MM.1S (cell line): ENCODE data around the gene PTPN2.
A peak's percentile ranks its signal among the peaks of the same experiment; 100 is the strongest.

ENCODE experiments used
- DNase-seq: peaks from one replicate; pipeline ENCODE4 v3.0.0-alpha.2; 2015
- H2AFZ ChIP-seq: fragments of 300-600 bp; sonication (generic); 2 replicates; pipeline ENCODE4 v1.6.0; 2016; ENCODE audit warnings: antibody characterized with exemption, low read length
- H3F3A ChIP-seq: fragments of 300-600 bp; sonication (generic); 2 replicates; pipeline ENCODE4 v1.6.1; 2016; ENCODE audit warnings: mild to moderate bottlenecking, antibody characterized with exemption, low read length, moderate library complexity, mixed read lengths; ENCODE audit not compliant: insufficient read depth
- H3K27ac ChIP-seq: fragments of 300-600 bp; sonication (generic); 2 replicates; pipeline ENCODE4 v1.5.1; 2016; ENCODE audit warnings: mild to moderate bottlenecking, low read length
- H3K27me3 ChIP-seq: fragments of 300-600 bp; sonication (generic); replicated peaks from 2 replicates; pipeline ENCODE4 v1.6.0; 2016; ENCODE audit warnings: low read length; ENCODE audit not compliant: insufficient read depth
- H3K36me3 ChIP-seq: fragments of 300-600 bp; sonication (generic); replicated peaks from 2 replicates; pipeline ENCODE4 v1.6.1; 2016; ENCODE audit warnings: mild to moderate bottlenecking, low read length, mixed read lengths; ENCODE audit not compliant: insufficient read depth
- H3K4me1 ChIP-seq: fragments of 300-600 bp; sonication (generic); 2 replicates; pipeline ENCODE4 v1.6.1; 2016; ENCODE audit warnings: low read length, mixed read lengths
- H3K4me2 ChIP-seq: fragments of 300-600 bp; sonication (generic); 2 replicates; pipeline ENCODE4 v1.6.0; 2016; ENCODE audit warnings: low read depth, low read length
- H3K4me3 ChIP-seq: fragments of 300-600 bp; sonication (generic); 2 replicates; pipeline ENCODE4 v1.5.1; 2016; ENCODE audit warnings: low read length, mixed read lengths
- H3K79me2 ChIP-seq: fragments of 300-600 bp; sonication (generic); 2 replicates; pipeline ENCODE4 v1.6.1; 2016; ENCODE audit warnings: mixed run types, low read length, mixed read lengths
- H3K9ac ChIP-seq: fragments of 300-600 bp; sonication (generic); 2 replicates; pipeline ENCODE4 v1.6.1; 2016; ENCODE audit warnings: low read length, mixed read lengths
- H3K9me2 ChIP-seq: fragments of 300-600 bp; sonication (generic); replicated peaks from 2 replicates; pipeline ENCODE4 v1.6.1; 2016; ENCODE audit warnings: mild to moderate bottlenecking, low read length, mixed read lengths; ENCODE audit not compliant: insufficient read depth
- H3K9me3 ChIP-seq: fragments of 300-600 bp; sonication (generic); replicated peaks from 2 replicates; pipeline ENCODE4 v1.6.1; 2016; ENCODE audit warnings: mild to moderate bottlenecking, low read length, mixed read lengths; ENCODE audit not compliant: insufficient read depth
- H4K20me1 ChIP-seq: fragments of 300-600 bp; sonication (generic); 2 replicates; pipeline ENCODE4 v1.6.1; 2016; ENCODE audit warnings: mild to moderate bottlenecking, low read length, moderate library complexity, mixed read lengths; ENCODE audit not compliant: insufficient read depth
- CTCF ChIP-seq: fragments of 300-600 bp; sonication (generic); IDR thresholded peaks from 2 replicates; pipeline ENCODE4 v1.5.1; 2016; ENCODE audit warnings: antibody characterized with exemption, low read length, mixed read lengths
- EZH2 ChIP-seq: fragments of 300-600 bp; sonication (generic); optimal IDR thresholded peaks from 2 replicates; pipeline ENCODE3; 2017; ENCODE audit warnings: low read depth, mild to moderate bottlenecking, antibody characterized with exemption, low read length, mixed read lengths
- EZH2phosphoT487 ChIP-seq: fragments of 300-600 bp; sonication (generic); IDR thresholded peaks from 2 replicates; pipeline ENCODE4 v1.6.1; 2018; ENCODE audit warnings: antibody characterized with exemption, low read length

Gene PTPN2

GRCh38 chr18:12890964-12891363, 6.9 kb upstream of the PTPN2 start:
- peaks cover 8% of the 10 kb centered on the region for H3K27me3 ChIP-seq
- no peaks in the 10 kb centered on the region for H3K9me3 ChIP-seq
- no peaks in the 10 kb centered on the region for H3K9me2 ChIP-seq
- no peak overlapping the region for H3K4me2 ChIP-seq
- no peak for DNase-seq
- no peaks in the 10 kb centered on the region for H3F3A ChIP-seq
- H3K4me3 ChIP-seq = no peak overlapping the region
- H3K4me1 ChIP-seq = no peaks in the 10 kb centered on the region
- no peaks in the 10 kb centered on the region for H4K20me1 ChIP-seq
- no peak for TF ChIP-seq EZH2phosphoT487
- no peak for TF ChIP-seq CTCF
- no peak for TF ChIP-seq EZH2
- H3K9ac ChIP-seq = no peak overlapping the region
- H3K27ac ChIP-seq = no peak overlapping the region
- no peaks in the 10 kb centered on the region for H3K79me2 ChIP-seq
- H3K36me3 ChIP-seq = no peaks in the 10 kb centered on the region
- H2AFZ ChIP-seq = no peak overlapping the region

GRCh38 chr18:12886498-12887126, 2.6 kb upstream of the PTPN2 start:
- H3K27me3 ChIP-seq = no peaks in the 10 kb centered on the region
- H3K36me3 ChIP-seq = no peaks in the 10 kb centered on the region
- peaks cover 20% of the 10 kb centered on the region for H3K79me2 ChIP-seq
- H3K9me2 ChIP-seq = no peaks in the 10 kb centered on the region
- no peaks in the 10 kb centered on the region for H3K4me1 ChIP-seq
- peak; percentile 46 for DNase-seq
- no peak overlapping the region for H3K4me2 ChIP-seq
- H2AFZ ChIP-seq = no peak overlapping the region
- H4K20me1 ChIP-seq = no peaks in the 10 kb centered on the region
- no peaks in the 10 kb centered on the region for H3F3A ChIP-seq
- H3K27ac ChIP-seq = no peak overlapping the region
- H3K4me3 ChIP-seq = no peak overlapping the region
- H3K9me3 ChIP-seq = no peaks in the 10 kb centered on the region
- H3K9ac ChIP-seq = no peak overlapping the region
- TF ChIP-seq EZH2 = no peak
- TF ChIP-seq CTCF = peak; percentile 53

GRCh38 chr18:12885500-12885899, 1.5 kb upstream of the PTPN2 start:
- no peak overlapping the region for H3K4me3 ChIP-seq
- no peak overlapping the region for H3K4me2 ChIP-seq
- H3K9me3 ChIP-seq = no peaks in the 10 kb centered on the region
- TF ChIP-seq CTCF (no peak), EZH2phosphoT487 (no peak), EZH2 (no peak)
- H4K20me1 ChIP-seq = no peaks in the 10 kb centered on the region
- no peak for DNase-seq
- H3K27ac ChIP-seq = no peak overlapping the region
- H3K79me2 ChIP-seq = peaks cover 31% of the 10 kb centered on the region
- peaks cover under 1% of the 10 kb centered on the region; the same call in 1 of the 2 replicates for H3K4me1 ChIP-seq
- H3K27me3 ChIP-seq = no peaks in the 10 kb centered on the region
- no peaks in the 10 kb centered on the region for H3K36me3 ChIP-seq
- H3K9ac ChIP-seq = no peak overlapping the region
- no peak overlapping the region for H2AFZ ChIP-seq
- no peaks in the 10 kb centered on the region for H3K9me2 ChIP-seq
- H3F3A ChIP-seq = no peaks in the 10 kb centered on the region
